SU-DHL-6 (cell line): ENCODE measurements around the gene ZNF565.

ENCODE experiments used
- CTCF ChIP-seq: fragments of 200-600 bp; sonication (generic); IDR thresholded peaks from one replicate; pipeline ENCODE4 v1.5.1; 2017; ENCODE audit warnings: antibody characterized with exemption, mild to moderate bottlenecking, low read length, moderate library complexity; ENCODE audit not compliant: insufficient read depth, poor library complexity, severe bottlenecking
- EZH2phosphoT487 ChIP-seq: fragments of 200-600 bp; sonication (generic), shearing (Covaris generic); conservative IDR thresholded peaks from 2 replicates; pipeline ENCODE4 v1.6.1; 2018; ENCODE audit warnings: mild to moderate bottlenecking, antibody characterized with exemption, low read length, moderate library complexity, mixed read lengths

- no peak for TF ChIP-seq EZH2phosphoT487
- TF ChIP-seq CTCF, result no peak
Observed at GRCh38 chr19:36149673-36150406, 64.6 kb downstream of the ZNF565 start.
